HEK293T (cell line): ENCODE data around the gene TEDC1.
A peak's percentile ranks its signal among the peaks of the same experiment; 100 is the strongest.

Experiments used
- CTCF ChIA-PET: fragments of 350-600 bp; formaldehyde crosslinking; extraction: SDS; loops from one replicate; lab custom pipeline; 2021; ENCODE audit warnings: antibody characterized with exemption, inconsistent platforms; lab: Yijun Ruan, JAX
- POLR2A ChIA-PET: fragments of 350-600 bp; formaldehyde crosslinking; extraction: SDS; loops from one replicate; lab custom pipeline; 2020; ENCODE audit warnings: antibody characterized with exemption, inconsistent platforms; lab: Yijun Ruan, JAX
- DNase-seq: peaks from one replicate; pipeline ENCODE4 v3.0.0; 2012; ENCODE audit warnings: mixed read lengths; ENCODE audit errors: extremely low spot score
- ARNT ChIP-seq: fragments of 450-650 bp; IDR thresholded peaks from 2 replicates; pipeline ENCODE4 v1.6.1; 2017; ENCODE audit warnings: mild to moderate bottlenecking
- BHLHE40 ChIP-seq: fragments of 450-650 bp; IDR thresholded peaks from 2 replicates; pipeline ENCODE4 v1.6.1; 2016; ENCODE audit warnings: mild to moderate bottlenecking, moderate library complexity, borderline replicate concordance
- CTBP1 ChIP-seq: fragments of 450-650 bp; IDR thresholded peaks from 2 replicates; pipeline ENCODE4 v1.6.1; 2016; ENCODE audit warnings: borderline replicate concordance
- ELF4 ChIP-seq: fragments of 450-650 bp; IDR thresholded peaks from 2 replicates; pipeline ENCODE4 v1.6.1; 2017; ENCODE audit warnings: antibody characterized with exemption
- FOXA1 ChIP-seq: fragments of 450-650 bp; IDR thresholded peaks from 2 replicates; pipeline ENCODE4 v1.6.1; 2016; ENCODE audit warnings: mild to moderate bottlenecking
- FOXK2 ChIP-seq: fragments of 450-650 bp; IDR thresholded peaks from 2 replicates; pipeline ENCODE4 v1.6.1; 2016; ENCODE audit warnings: mild to moderate bottlenecking
- FOXM1 ChIP-seq: fragments of 450-650 bp; IDR thresholded peaks from 2 replicates; pipeline ENCODE4 v1.6.1; 2017; ENCODE audit warnings: mild to moderate bottlenecking, borderline replicate concordance
- HDGF ChIP-seq: fragments of 450-650 bp; IDR thresholded peaks from 2 replicates; pipeline ENCODE4 v1.6.1; 2017; ENCODE audit warnings: antibody characterized with exemption, borderline replicate concordance
- L3MBTL2 ChIP-seq: fragments of 450-650 bp; conservative IDR thresholded peaks from 2 replicates; pipeline ENCODE4 v1.6.1; 2016; ENCODE audit warnings: mild to moderate bottlenecking
- LEF1 ChIP-seq: fragments of 450-650 bp; IDR thresholded peaks from 2 replicates; pipeline ENCODE4 v1.6.1; 2017; ENCODE audit warnings: mild to moderate bottlenecking, borderline replicate concordance
- NFRKB ChIP-seq: fragments of 450-650 bp; IDR thresholded peaks from 2 replicates; pipeline ENCODE4 v1.6.1; 2016; ENCODE audit warnings: mild to moderate bottlenecking, moderate library complexity
- SP1 ChIP-seq: fragments of 450-650 bp; IDR thresholded peaks from 2 replicates; pipeline ENCODE4 v1.6.1; 2017
- SUZ12 ChIP-seq: fragments of 450-650 bp; IDR thresholded peaks from 2 replicates; pipeline ENCODE4 v1.6.1; 2016; ENCODE audit warnings: mild to moderate bottlenecking
- TARDBP ChIP-seq: fragments of 450-650 bp; IDR thresholded peaks from 2 replicates; pipeline ENCODE4 v1.6.1; 2016
- ZNF384 ChIP-seq: fragments of 450-650 bp; IDR thresholded peaks from 2 replicates; pipeline ENCODE4 v1.6.1; 2016
- TF ChIP-seq, protein P1 (sequence below): fragments of 450-650 bp; IDR thresholded peaks from 2 replicates; pipeline ENCODE4 v1.6.1; 2016

The TEDC1 gene

DNA sequence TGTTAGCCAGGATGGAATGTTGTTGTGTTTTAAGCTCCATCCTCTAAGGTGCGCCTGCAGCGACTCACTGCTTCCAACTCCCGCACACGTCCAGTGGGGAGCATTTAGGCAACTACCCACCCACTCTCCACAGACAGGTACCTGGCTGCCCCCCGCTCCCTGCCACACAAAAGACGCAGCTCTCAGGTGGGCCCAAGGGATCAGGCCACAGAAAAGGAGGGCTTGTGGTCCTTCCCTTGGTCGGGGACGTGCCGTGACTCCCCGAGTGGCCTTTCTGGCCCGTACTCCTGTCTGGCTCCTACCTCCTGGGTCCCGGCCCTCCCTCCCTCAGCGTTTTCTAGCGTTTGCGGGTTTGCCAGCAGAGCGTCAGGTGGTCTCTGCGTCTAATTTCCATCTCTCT, 16.2 kb downstream of the TEDC1 start:
- no peak for DNase-seq
- POLR2A ChIA-PET: no interaction called here
- CTCF ChIA-PET: no interaction called here
- TF ChIP-seq FOXK2 (no peak), FOXM1 (no peak), FOXA1 (no peak), SP1 (no peak), ZNF384 (no peak), BHLHE40 (no peak), LEF1 (no peak), HDGF (no peak), TARDBP (no peak), SUZ12 (no peak), NFRKB (no peak), CTBP1 (no peak), L3MBTL2 (no peak), ELF4 (no peak), ARNT (no peak)
- TF ChIP-seq, protein P1, sequence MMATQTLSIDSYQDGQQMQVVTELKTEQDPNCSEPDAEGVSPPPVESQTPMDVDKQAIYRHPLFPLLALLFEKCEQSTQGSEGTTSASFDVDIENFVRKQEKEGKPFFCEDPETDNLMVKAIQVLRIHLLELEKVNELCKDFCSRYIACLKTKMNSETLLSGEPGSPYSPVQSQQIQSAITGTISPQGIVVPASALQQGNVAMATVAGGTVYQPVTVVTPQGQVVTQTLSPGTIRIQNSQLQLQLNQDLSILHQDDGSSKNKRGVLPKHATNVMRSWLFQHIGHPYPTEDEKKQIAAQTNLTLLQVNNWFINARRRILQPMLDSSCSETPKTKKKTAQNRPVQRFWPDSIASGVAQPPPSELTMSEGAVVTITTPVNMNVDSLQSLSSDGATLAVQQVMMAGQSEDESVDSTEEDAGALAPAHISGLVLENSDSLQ: no peak

DNA sequence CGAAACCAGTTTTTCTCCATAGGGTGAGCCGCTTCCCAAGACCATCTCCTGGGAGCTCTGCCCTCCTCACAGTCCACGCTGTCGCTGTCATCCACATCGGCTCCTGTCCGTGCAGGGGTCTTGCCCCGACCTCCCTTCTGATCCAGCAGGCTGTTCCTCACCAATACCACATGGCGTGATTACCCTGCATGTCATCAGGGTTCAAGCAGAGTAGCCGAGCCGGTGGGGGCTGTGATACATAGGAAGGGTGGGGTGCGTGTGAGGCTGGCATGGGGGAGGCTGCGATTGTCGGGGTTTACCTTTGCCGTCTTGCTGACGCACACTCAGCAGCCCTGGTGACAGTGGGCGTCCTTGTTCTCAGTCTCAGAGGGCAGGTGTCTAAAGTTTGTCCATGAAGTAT, 17.0 kb downstream of the TEDC1 start:
- ChIA-PET POLR2A (no interaction called here), CTCF (interaction anchor here (0.8 kb wide), 1 partner anchor 19 kb away, joined by 3 read pairs; no protein-coding TSS in a partner anchor)
- no peak for DNase-seq
- TF ChIP-seq ZNF384 (no peak), L3MBTL2 (no peak), FOXM1 (no peak), BHLHE40 (no peak), FOXK2 (no peak), NFRKB (no peak), FOXA1 (no peak), SUZ12 (no peak), ELF4 (no peak)
- TF ChIP-seq, protein P1: no peak

DNA sequence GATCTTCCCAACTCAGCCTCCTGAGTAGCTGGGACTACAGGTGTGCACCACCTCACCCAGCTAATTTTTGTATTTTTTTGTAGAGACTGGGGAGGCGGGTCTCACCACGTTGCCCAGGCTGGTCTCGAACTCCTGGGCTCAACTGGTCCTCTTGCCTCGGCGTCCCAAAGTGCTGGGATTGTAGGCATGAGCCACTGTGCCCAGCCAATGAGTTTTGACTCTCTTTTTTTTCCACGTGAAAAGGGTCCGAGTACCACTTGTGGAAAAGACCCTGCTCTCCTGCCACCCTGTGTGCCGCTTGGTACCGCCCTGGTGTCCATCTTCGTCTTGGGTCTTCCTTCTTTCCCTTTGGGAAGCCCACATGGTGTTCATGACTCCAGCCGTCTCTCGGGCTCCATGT, 17.6 kb downstream of the TEDC1 start:
- ChIA-PET POLR2A (no interaction called here), CTCF (interaction anchor here (0.8 kb wide), 1 partner anchor 19 kb away, joined by 3 read pairs; no protein-coding TSS in a partner anchor)
- TF ChIP-seq FOXK2 (no peak), HDGF (no peak), BHLHE40 (no peak), SP1 (no peak), FOXA1 (no peak), CTBP1 (no peak), ARNT (no peak), LEF1 (no peak), NFRKB (no peak), SUZ12 (no peak), L3MBTL2 (no peak), ZNF384 (no peak), FOXM1 (no peak), ELF4 (no peak), TARDBP (no peak)
- TF ChIP-seq, protein P1: no peak
- DNase-seq: no peak

DNA sequence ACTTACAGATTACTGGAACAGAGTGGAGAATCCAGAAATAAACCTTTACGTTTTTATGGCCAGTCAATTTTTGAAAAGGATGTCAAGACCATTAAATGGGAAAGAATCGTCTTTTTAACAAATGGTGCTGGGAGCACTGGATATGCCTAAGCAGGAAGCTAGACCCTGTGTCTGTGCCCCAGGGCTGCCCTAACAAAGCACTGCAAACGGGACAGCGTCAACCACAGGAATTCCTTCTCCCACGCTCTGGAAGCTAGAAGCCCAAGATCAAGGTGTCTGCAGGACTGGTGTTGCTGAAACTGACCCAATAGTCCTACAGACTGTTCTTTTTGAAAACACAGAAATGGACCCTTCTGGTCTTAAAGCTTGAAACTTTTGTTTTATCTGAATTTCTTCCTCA, 26.1 kb downstream of the TEDC1 start:
- TF ChIP-seq BHLHE40 (no peak), NFRKB (no peak), SUZ12 (no peak), FOXA1 (no peak), ARNT (no peak), FOXK2 (no peak), ZNF384 (no peak), ELF4 (no peak), FOXM1 (no peak), TARDBP (no peak), LEF1 (no peak)
- no peak for DNase-seq
- POLR2A ChIA-PET: no interaction called here
- CTCF ChIA-PET: interaction anchor here (2.2 kb wide), 1 partner anchor 37 kb away, joined by 4 read pairs; no protein-coding TSS in a partner anchor

DNA sequence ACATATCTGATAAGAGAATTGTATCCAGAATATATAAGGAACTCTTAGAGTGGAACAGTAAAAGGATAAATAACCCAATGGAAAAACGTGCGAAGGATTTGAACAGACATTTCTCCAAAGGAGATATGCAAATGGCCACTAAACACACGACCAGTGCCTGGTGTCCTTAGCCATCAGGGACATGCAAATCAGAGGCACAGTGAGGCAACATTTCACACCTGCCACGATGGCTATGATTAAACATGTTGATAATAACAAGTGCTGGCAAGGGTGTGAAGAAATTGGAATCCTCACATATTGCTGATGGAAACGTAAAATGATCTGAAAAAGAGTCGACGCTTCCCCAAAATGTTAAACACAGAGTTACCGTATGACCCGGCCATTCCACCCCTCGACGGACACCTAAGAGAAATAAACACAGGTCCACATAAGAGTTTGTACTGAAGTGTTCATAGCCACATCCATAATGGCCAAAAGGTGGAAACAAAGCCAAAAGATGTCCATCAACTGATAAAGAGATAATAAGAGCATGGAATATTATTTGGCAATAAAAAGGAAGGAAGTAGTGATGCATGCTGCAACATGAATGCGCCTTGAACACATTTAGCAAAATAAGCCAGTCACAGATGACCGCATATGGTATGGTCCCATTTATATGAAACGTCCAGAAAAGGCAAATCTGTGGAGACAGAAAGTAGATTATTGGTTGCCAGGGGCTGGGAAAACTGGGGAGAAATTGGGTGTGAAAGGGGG, 29.1 kb downstream of the TEDC1 start:
- ChIA-PET POLR2A (no interaction called here), CTCF (no interaction called here)
- 0 out of 2 replicates have a peak, but pooled peaks have one; percentile 18 for TF ChIP-seq L3MBTL2
- no peak for TF ChIP-seq FOXA1
- DNase-seq: no peak

DNA sequence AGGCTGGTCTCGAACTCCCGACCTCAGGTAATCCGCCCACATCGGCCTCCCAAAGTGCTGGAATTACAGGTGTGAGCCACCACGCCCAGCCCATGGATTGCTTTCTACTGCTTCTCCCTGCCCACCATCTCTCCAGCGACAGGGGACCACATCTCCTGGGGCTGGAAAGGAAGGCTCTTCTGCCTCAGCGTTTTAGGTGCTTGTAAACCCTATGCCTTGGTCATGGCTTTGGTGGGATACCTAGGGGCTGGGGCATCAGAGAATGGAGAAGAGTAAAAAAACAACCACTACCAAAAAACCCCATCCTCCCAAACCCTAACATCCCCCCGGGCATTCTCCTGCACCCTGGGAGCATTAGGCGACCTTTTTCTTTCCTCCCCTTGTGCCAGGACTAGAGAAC, 34.3 kb downstream of the TEDC1 start:
- TF ChIP-seq CTBP1: no peak
- no peak for TF ChIP-seq SP1
- no peak for TF ChIP-seq L3MBTL2
- TF ChIP-seq SUZ12: no peak
- no peak for TF ChIP-seq NFRKB
- no peak for TF ChIP-seq TARDBP
- no peak for TF ChIP-seq ARNT
- no peak for TF ChIP-seq ZNF384
- TF ChIP-seq ELF4: no peak
- TF ChIP-seq, protein P1: no peak
- TF ChIP-seq HDGF: no peak
- TF ChIP-seq FOXM1: no peak
- TF ChIP-seq LEF1: no peak
- no peak for TF ChIP-seq FOXA1
- TF ChIP-seq FOXK2: no peak
- TF ChIP-seq BHLHE40: no peak
- CTCF ChIA-PET: interaction anchor here (0.7 kb wide), 1 partner anchor 45 kb away, joined by 5 read pairs; no protein-coding TSS in a partner anchor
- POLR2A ChIA-PET: interaction anchor here (0.7 kb wide), 1 partner anchor 36 kb away, joined by 3 read pairs; no protein-coding TSS in a partner anchor
- no peak for DNase-seq
